Smooth muscle cell (in vitro differentiated cells): ENCODE measurements around the gene TARBP1. TPM values are rescaled to one million over a fixed set of nuclear protein-coding genes. Genes with fewer than 3 reads are reported as not detected.

Source experiments
- DNase-seq: peaks from one replicate; lab custom pipeline; 2025; ENCODE audit not compliant: unreplicated experiment; lab: John Stamatoyannopoulos, UW
- H2AFZ ChIP-seq: fragments of 200-600 bp; sonication (generic); 2 replicates; pipeline ENCODE4 v1.6.0; 2016; ENCODE audit warnings: antibody characterized with exemption, low read depth, mild to moderate bottlenecking
- H3F3A ChIP-seq: fragments of 200-600 bp; sonication (generic); 2 replicates; pipeline ENCODE4 v1.6.0; 2017; ENCODE audit warnings: antibody characterized with exemption, low read depth
- H3K27ac ChIP-seq: fragments of 200-600 bp; sonication (generic); 2 replicates; pipeline ENCODE4 v1.5.1; 2016; ENCODE audit warnings: low read depth, mild to moderate bottlenecking
- H3K27me3 ChIP-seq: fragments of 200-600 bp; sonication (generic); 2 replicates; pipeline ENCODE4 v1.6.1; 2016; ENCODE audit warnings: low read depth, mild to moderate bottlenecking
- H3K36me3 ChIP-seq: fragments of 200-600 bp; sonication (generic); 2 replicates; pipeline ENCODE4 v1.5.1; 2016; ENCODE audit warnings: low read depth
- H3K4me1 ChIP-seq: fragments of 200-600 bp; sonication (generic); 2 replicates; pipeline ENCODE4 v1.5.1; 2016; ENCODE audit warnings: low read depth
- H3K4me2 ChIP-seq: fragments of 200-600 bp; sonication (generic); 2 replicates; pipeline ENCODE4 v1.6.0; 2016; ENCODE audit warnings: mild to moderate bottlenecking
- H3K4me3 ChIP-seq: fragments of 200-600 bp; sonication (generic); 2 replicates; pipeline ENCODE4 v1.5.1; 2016; ENCODE audit warnings: mild to moderate bottlenecking
- H3K79me2 ChIP-seq: fragments of 200-600 bp; sonication (generic); 2 replicates; pipeline ENCODE4 v1.6.0; 2016; ENCODE audit warnings: low read depth, mild to moderate bottlenecking
- H3K9ac ChIP-seq: fragments of 200-600 bp; sonication (generic); 2 replicates; pipeline ENCODE4 v1.6.0; 2016; ENCODE audit warnings: low read depth
- H3K9me3 ChIP-seq: fragments of 200-600 bp; sonication (generic); replicated peaks from 2 replicates; pipeline ENCODE4 v1.5.1; 2016; ENCODE audit warnings: low read depth
- H4K20me1 ChIP-seq: fragments of 200-600 bp; sonication (generic); 2 replicates; pipeline ENCODE4 v1.6.0; 2016; ENCODE audit warnings: low read depth
- CTCF ChIP-seq: fragments of 200-600 bp; sonication (generic); IDR thresholded peaks from 2 replicates; pipeline ENCODE4 v1.5.1; 2017; ENCODE audit warnings: borderline replicate concordance, mild to moderate bottlenecking, antibody characterized with exemption; ENCODE audit not compliant: insufficient read depth, poor library complexity, severe bottlenecking
- WGBS: methylation state at CpG from one replicate; pipeline ENCODE4 v1.1.7; 2016; ENCODE audit warnings: low lambda C conversion rate; 5-methylcytosine and 5-hydroxymethylcytosine counted together
- polyA plus RNA-seq: library from polyadenylated mRNA; unstranded; fragments of >200 nt; fragmentation: Nextera tagmentation; extraction: Ambion mirVana; gene quantifications from 2 replicates; pipeline ENCODE4 v1.2.1, GENCODE V29; 2016
- total RNA-seq: library from RNA; depleted of rRNA; stranded (reverse); fragments of >200 nt; gene quantifications from 2 replicates; pipeline ENCODE4 v1.2.3, GENCODE V29; 2014

The TARBP1 gene
- total and polyA plus RNA-seq, 2 experiments from 2014 or later = 6.1 to 28.9 TPM

GRCh38 chr1:234494049-234494448 is 15.1 kb upstream of the TARBP1 start:
- Histone ChIP-seq H3K79me2 (no peaks in the 10 kb centered on the region), H3K9ac (no peak overlapping the region), H4K20me1 (no peaks in the 10 kb centered on the region), H3K27me3 (no peaks in the 10 kb centered on the region), H3K27ac (no peak overlapping the region), H3F3A (peaks cover 5% of the 10 kb centered on the region), H3K4me3 (no peak overlapping the region), H3K36me3 (no peaks in the 10 kb centered on the region), H3K9me3 (no peaks in the 10 kb centered on the region), H3K4me1 (no peaks in the 10 kb centered on the region), H3K4me2 (no peak overlapping the region), H2AFZ (no peak overlapping the region)
- TF ChIP-seq CTCF = no peak
- WGBS = 94% methylated on average over 4 of the region's 4 CpGs
- no peak for DNase-seq

- Histone ChIP-seq H2AFZ (no peak overlapping the region), H3F3A (peaks cover 5% of the 10 kb centered on the region), H3K27ac (no peak overlapping the region), H3K9me3 (no peaks in the 10 kb centered on the region), H4K20me1 (no peaks in the 10 kb centered on the region), H3K36me3 (no peaks in the 10 kb centered on the region), H3K4me3 (no peak overlapping the region), H3K79me2 (no peaks in the 10 kb centered on the region), H3K4me1 (no peaks in the 10 kb centered on the region), H3K27me3 (no peaks in the 10 kb centered on the region), H3K4me2 (no peak overlapping the region), H3K9ac (no peak overlapping the region)
- DNase-seq = no peak
- WGBS = 90% methylated on average over 4 of the region's 4 CpGs
- no peak for TF ChIP-seq CTCF
Observed at GRCh38 chr1:234490793-234491479, 12.0 kb upstream of the TARBP1 start.

GRCh38 chr1:234489698-234490077 is 10.7 kb upstream of the TARBP1 start:
- DNase-seq = no peak
- 89% methylated on average over 2 of the region's 2 CpGs for WGBS
- H3K79me2 ChIP-seq = no peaks in the 10 kb centered on the region
- no peak overlapping the region for H3K9ac ChIP-seq
- H3K27me3 ChIP-seq = no peaks in the 10 kb centered on the region
- no peaks in the 10 kb centered on the region for H3K4me1 ChIP-seq
- H3K27ac ChIP-seq = no peak overlapping the region
- no peak for TF ChIP-seq CTCF
- H3K9me3 ChIP-seq = no peaks in the 10 kb centered on the region
- peaks cover 2% of the 10 kb centered on the region for H3F3A ChIP-seq
- no peak overlapping the region for H2AFZ ChIP-seq
- no peaks in the 10 kb centered on the region for H3K36me3 ChIP-seq
- H4K20me1 ChIP-seq = no peaks in the 10 kb centered on the region
- H3K4me2 ChIP-seq = no peak overlapping the region
- no peak overlapping the region for H3K4me3 ChIP-seq
